Fibroblast of the conjunctiva (primary cell): Measurements from ENCODE around the gene CAMTA1.

ENCODE experiments used
- DNase-seq: peaks from one replicate; pipeline ENCODE4 v3.0.0-alpha.2; 2010; ENCODE audit warnings: low read depth

CAMTA1 gene

GRCh38 chr1:6958407-6959030 lies 173.3 kb downstream of the CAMTA1 start:
- DNase-seq: no peak

GRCh38 chr1:6959491-6959890 lies 174.2 kb downstream of the CAMTA1 start:
- DNase-seq: no peak

GRCh38 chr1:6960291-6960811 lies 175.1 kb downstream of the CAMTA1 start:
- no peak for DNase-seq

GRCh38 chr1:6960860-6961259 lies 175.6 kb downstream of the CAMTA1 start:
- no peak for DNase-seq

- DNase-seq: no peak
Observed at GRCh38 chr1:6961289-6961688, 176.0 kb downstream of the CAMTA1 start.

- no peak for DNase-seq
Observed at GRCh38 chr1:6961905-6962477, 176.7 kb downstream of the CAMTA1 start.

- no peak for DNase-seq
Observed at GRCh38 chr1:6962478-6962995, 177.3 kb downstream of the CAMTA1 start.

GRCh38 chr1:6962996-6963911 lies 178.0 kb downstream of the CAMTA1 start:
- DNase-seq: no peak

- DNase-seq: no peak
Observed at GRCh38 chr1:6963912-6964307, 178.7 kb downstream of the CAMTA1 start.

- no peak for DNase-seq
Observed at GRCh38 chr1:6965083-6965934, 180.1 kb downstream of the CAMTA1 start.

- no peak for DNase-seq
Observed at GRCh38 chr1:6965935-6966241, 180.6 kb downstream of the CAMTA1 start.

GRCh38 chr1:6966326-6966725 lies 181.1 kb downstream of the CAMTA1 start:
- DNase-seq: no peak

- no peak for DNase-seq
Observed at GRCh38 chr1:6967431-6968111, 182.3 kb downstream of the CAMTA1 start.

GRCh38 chr1:6969106-6969505 lies 183.9 kb downstream of the CAMTA1 start:
- DNase-seq: no peak

GRCh38 chr1:6969762-6970161 lies 184.5 kb downstream of the CAMTA1 start:
- no peak for DNase-seq

- DNase-seq: no peak
Observed at GRCh38 chr1:6970221-6970620, 185.0 kb downstream of the CAMTA1 start.

GRCh38 chr1:6971048-6971447 lies 185.8 kb downstream of the CAMTA1 start:
- DNase-seq: no peak

GRCh38 chr1:6971699-6972098 lies 186.4 kb downstream of the CAMTA1 start:
- DNase-seq: no peak

- no peak for DNase-seq
Observed at GRCh38 chr1:6972399-6972798, 187.1 kb downstream of the CAMTA1 start.

GRCh38 chr1:6975331-6976043 lies 190.2 kb downstream of the CAMTA1 start:
- no peak for DNase-seq

- DNase-seq: no peak
Observed at GRCh38 chr1:6976044-6976375, 190.8 kb downstream of the CAMTA1 start.
